K562 (cell line): ENCODE measurements around the gene CDKN2B-AS1. TPM values are rescaled to one million over a fixed set of nuclear protein-coding genes. Genes with fewer than 3 reads are reported as not detected.

ENCODE experiments used
- GABPB2 ChIP-seq: fragments of 250-450 bp; sonication (Bioruptor Pico); conservative IDR thresholded peaks from 2 replicates; pipeline ENCODE4 v1.5.1; 2021; ENCODE audit warnings: mild to moderate bottlenecking
- U2AF2 ChIP-seq: fragments of 200-400 bp; formaldehyde crosslinking; optimal IDR thresholded peaks from 2 replicates; pipeline ENCODE3; 2017; ENCODE audit warnings: low read depth, mild to moderate bottlenecking, low read length
- ZBTB43 ChIP-seq: sonication (generic); formaldehyde crosslinking; IDR thresholded peaks from 2 replicates; pipeline ENCODE4 v1.8.0; 2023; ENCODE audit warnings: mild to moderate bottlenecking, missing genetic modification reagents
- polyA plus RNA-seq, 8 experiments: library from polyadenylated mRNA; depleted of rRNA in 4 of 8; stranded (reverse) in 5 of 8; unstranded in 3 of 8; fragments of >200 nt; fragmentation: Nextera tagmentation in 2 of 8; fragmentation: Illumina TruSeq in 1 of 8; extraction: Ambion mirVana in 2 of 8; extraction: Trizol in 1 of 8; gene quantifications; 2 replicates each; pipeline versions ENCODE4 v1.2.1 to v1.2.3, GENCODE V29; 2011 to 2014; ENCODE audit warnings: inconsistent platforms in 1 of 8, missing spikeins in 1 of 8
- total RNA-seq, 7 experiments: library from RNA; depleted of rRNA in 6 of 7; stranded (reverse); fragments of >200 nt in 6 of 7; fragmentation: Illumina TruSeq in 2 of 7; extraction: Trizol in 2 of 7; gene quantifications; 2 replicates each; pipeline versions ENCODE4 v1.2.1 to v1.2.3, GENCODE V29; 2011 to 2021; ENCODE audit warnings: low replicate concordance in 1 of 7
- TF ChIP-seq, protein P1 (sequence below): sonication (generic); formaldehyde crosslinking; IDR thresholded peaks from 2 replicates; pipeline ENCODE4 v1.9.0; 2022; ENCODE audit warnings: mild to moderate bottlenecking, missing genetic modification reagents
- TF ChIP-seq, protein P2 (sequence below), 3 experiments: fragments of 200-800 bp in 1 of 3; fragments of 250-450 bp in 1 of 3; fragments of 450-650 bp in 1 of 3; sonication (Bioruptor Pico) in 1 of 3; sonication (Bioruptor generic) in 1 of 3; formaldehyde crosslinking in 1 of 3; IDR thresholded peaks; 2 replicates each; pipeline versions ENCODE4 v1.6.1 to v1.8.0; 2016 to 2022; ENCODE audit warnings: mild to moderate bottlenecking in 2 of 3, missing genetic modification characterization in 2 of 3, missing compliant biosample characterization in 1 of 3, moderate library complexity in 1 of 3

CDKN2B-AS1 gene
- total and polyA plus RNA-seq, 9 of the 15 experiments (the other 6 are each of a cell fraction or from before 2014, with no cell fraction given) = not detected

DNA sequence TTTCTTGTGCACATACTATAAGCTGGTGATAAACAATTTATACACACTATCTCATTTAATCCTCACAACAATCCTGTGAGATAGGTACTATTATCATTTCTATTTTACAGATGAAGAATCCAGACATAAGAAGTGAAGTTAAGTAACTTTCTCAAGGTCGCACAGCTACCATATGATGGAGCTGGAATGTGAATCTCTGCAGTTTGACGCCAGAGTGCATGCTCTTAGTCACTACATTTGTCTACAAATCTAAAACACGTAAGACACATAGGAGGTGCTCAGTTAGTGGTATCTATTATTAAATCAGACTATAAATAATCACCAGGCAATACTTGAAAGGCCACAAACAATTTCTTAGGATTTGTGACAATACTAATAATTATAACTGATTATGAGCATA, 59.5 kb downstream of the CDKN2B-AS1 start (continued):
- TF ChIP-seq ZBTB43 (CRISPR knock-in tag) (no peak), U2AF2 (no peak), GABPB2 (no peak)
- TF ChIP-seq, protein P1, sequence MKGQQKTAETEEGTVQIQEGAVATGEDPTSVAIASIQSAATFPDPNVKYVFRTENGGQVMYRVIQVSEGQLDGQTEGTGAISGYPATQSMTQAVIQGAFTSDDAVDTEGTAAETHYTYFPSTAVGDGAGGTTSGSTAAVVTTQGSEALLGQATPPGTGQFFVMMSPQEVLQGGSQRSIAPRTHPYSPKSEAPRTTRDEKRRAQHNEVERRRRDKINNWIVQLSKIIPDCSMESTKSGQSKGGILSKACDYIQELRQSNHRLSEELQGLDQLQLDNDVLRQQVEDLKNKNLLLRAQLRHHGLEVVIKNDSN = no peak
- TF ChIP-seq, protein P2, sequence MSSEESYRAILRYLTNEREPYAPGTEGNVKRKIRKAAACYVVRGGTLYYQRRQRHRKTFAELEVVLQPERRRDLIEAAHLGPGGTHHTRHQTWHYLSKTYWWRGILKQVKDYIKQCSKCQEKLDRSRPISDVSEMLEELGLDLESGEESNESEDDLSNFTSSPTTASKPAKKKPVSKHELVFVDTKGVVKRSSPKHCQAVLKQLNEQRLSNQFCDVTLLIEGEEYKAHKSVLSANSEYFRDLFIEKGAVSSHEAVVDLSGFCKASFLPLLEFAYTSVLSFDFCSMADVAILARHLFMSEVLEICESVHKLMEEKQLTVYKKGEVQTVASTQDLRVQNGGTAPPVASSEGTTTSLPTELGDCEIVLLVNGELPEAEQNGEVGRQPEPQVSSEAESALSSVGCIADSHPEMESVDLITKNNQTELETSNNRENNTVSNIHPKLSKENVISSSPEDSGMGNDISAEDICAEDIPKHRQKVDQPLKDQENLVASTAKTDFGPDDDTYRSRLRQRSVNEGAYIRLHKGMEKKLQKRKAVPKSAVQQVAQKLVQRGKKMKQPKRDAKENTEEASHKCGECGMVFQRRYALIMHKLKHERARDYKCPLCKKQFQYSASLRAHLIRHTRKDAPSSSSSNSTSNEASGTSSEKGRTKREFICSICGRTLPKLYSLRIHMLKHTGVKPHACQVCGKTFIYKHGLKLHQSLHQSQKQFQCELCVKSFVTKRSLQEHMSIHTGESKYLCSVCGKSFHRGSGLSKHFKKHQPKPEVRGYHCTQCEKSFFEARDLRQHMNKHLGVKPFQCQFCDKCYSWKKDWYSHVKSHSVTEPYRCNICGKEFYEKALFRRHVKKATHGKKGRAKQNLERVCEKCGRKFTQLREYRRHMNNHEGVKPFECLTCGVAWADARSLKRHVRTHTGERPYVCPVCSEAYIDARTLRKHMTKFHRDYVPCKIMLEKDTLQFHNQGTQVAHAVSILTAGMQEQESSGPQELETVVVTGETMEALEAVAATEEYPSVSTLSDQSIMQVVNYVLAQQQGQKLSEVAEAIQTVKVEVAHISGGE (CRISPR knock-in tag; IDR thresholded peaks at IDR 0.05) = no peak
